ENCODE results near the gene ALDH1L1. TPM values are rescaled to one million over a fixed set of nuclear protein-coding genes. Genes with fewer than 3 reads are reported as not detected.
A peak's percentile ranks its signal among the peaks of the same experiment; 100 is the strongest.

Gene ALDH1L1
- total and polyA plus RNA-seq, 2 of the 13 experiments (the other 11 are each of a cell fraction or from before 2014, with no cell fraction given): 11.2 to 28.7 TPM

DNA sequence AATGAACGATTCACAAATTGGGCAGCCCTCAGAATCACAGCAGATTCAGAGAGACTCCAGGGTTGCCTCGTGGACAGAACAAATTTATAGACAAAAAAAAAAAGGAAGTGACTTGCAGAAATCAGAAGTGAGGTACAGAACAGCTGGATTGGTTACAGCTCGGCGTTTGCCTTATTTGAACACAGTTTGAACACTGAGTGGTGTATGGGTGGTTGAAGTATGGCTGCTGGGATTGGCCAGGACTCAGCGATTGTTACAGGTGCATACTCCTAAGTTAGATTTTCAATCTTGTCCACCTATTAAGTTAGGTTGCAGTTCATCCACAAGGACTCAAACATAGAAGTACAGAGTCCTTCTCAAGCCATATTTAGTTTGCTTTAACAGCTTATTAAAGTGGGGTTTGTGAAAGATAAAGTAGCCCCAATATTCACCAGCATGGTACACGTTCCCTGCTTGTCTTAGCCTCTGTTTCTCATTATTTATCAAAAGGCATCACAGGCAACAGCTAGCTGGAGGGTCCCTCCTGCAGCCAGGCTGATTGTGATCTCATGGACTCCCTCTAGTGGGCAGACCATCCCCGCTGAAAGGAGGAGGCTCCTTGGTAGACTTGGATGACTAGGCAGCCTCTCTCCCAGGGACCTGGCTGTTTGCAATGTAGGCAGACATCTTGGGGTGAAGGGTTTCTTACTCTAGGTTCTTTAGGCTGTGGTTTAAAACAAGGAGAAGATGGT is 17.6 kb upstream of the ALDH1L1 start (continued):
- TF ChIP-seq, protein P1, sequence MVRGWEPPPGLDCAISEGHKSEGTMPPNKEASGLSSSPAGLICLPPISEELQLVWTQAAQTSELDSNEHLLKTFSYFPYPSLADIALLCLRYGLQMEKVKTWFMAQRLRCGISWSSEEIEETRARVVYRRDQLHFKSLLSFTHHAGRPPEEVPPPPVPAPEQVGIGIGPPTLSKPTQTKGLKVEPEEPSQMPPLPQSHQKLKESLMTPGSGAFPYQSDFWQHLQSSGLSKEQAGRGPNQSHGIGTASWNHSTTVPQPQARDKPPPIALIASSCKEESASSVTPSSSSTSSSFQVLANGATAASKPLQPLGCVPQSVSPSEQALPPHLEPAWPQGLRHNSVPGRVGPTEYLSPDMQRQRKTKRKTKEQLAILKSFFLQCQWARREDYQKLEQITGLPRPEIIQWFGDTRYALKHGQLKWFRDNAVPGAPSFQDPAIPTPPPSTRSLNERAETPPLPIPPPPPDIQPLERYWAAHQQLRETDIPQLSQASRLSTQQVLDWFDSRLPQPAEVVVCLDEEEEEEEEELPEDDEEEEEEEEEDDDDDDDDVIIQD (CRISPR knock-in tag; IDR thresholded peaks at IDR 0.05; ENCODE audit: low read depth): peak; percentile 13; the same call in 1 of the 2 replicates
- no peak for TF ChIP-seq ZSCAN12 (CRISPR knock-in tag; IDR thresholded peaks at IDR 0.05)
- TF ChIP-seq RBM39 (IDR thresholded peaks at IDR 0.05; ENCODE audit: low read depth, low read length, poor library complexity, severe bottlenecking): no peak
- TF ChIP-seq, protein P2, sequence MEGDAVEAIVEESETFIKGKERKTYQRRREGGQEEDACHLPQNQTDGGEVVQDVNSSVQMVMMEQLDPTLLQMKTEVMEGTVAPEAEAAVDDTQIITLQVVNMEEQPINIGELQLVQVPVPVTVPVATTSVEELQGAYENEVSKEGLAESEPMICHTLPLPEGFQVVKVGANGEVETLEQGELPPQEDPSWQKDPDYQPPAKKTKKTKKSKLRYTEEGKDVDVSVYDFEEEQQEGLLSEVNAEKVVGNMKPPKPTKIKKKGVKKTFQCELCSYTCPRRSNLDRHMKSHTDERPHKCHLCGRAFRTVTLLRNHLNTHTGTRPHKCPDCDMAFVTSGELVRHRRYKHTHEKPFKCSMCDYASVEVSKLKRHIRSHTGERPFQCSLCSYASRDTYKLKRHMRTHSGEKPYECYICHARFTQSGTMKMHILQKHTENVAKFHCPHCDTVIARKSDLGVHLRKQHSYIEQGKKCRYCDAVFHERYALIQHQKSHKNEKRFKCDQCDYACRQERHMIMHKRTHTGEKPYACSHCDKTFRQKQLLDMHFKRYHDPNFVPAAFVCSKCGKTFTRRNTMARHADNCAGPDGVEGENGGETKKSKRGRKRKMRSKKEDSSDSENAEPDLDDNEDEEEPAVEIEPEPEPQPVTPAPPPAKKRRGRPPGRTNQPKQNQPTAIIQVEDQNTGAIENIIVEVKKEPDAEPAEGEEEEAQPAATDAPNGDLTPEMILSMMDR (CRISPR knock-in tag; IDR thresholded peaks at IDR 0.05): peak; percentile 91
- TF ChIP-seq RBAK (CRISPR knock-in tag; IDR thresholded peaks at IDR 0.05): no peak
- no peak for TF ChIP-seq ZNF713 (CRISPR knock-in tag; IDR thresholded peaks at IDR 0.05)
- no peak for TF ChIP-seq FOXM1 (CRISPR knock-in tag; IDR thresholded peaks at IDR 0.05)
- TF ChIP-seq SETDB1 (CRISPR knock-in tag; IDR thresholded peaks at IDR 0.05; ENCODE audit: borderline replicate concordance): no peak
- no peak for TF ChIP-seq ZNF160 (CRISPR knock-in tag; IDR thresholded peaks at IDR 0.05)
- TF ChIP-seq ZNF292 (CRISPR knock-in tag; IDR thresholded peaks at IDR 0.05; ENCODE audit: borderline replicate concordance, low read depth): no peak
- TF ChIP-seq CBX5 (CRISPR knock-in tag; IDR thresholded peaks at IDR 0.05; ENCODE audit: borderline replicate concordance): peak; percentile 50; the same call in 1 of the 2 replicates
- TF ChIP-seq ZNF432 (CRISPR knock-in tag; IDR thresholded peaks at IDR 0.05; ENCODE audit: borderline replicate concordance): no peak
- no peak for TF ChIP-seq ISX (CRISPR knock-in tag; conservative IDR thresholded peaks at IDR 0.05)
- TF ChIP-seq THAP11 (CRISPR knock-in tag; IDR thresholded peaks at IDR 0.05): peak; percentile 52; the same call in 1 of the 2 replicates
- TF ChIP-seq PCBP1 (IDR thresholded peaks at IDR 0.05; ENCODE audit: borderline replicate concordance, low read depth, low read length): no peak
- no peak for TF ChIP-seq ZNF256 (CRISPR knock-in tag; conservative IDR thresholded peaks at IDR 0.05)
- TF ChIP-seq, protein P3, sequence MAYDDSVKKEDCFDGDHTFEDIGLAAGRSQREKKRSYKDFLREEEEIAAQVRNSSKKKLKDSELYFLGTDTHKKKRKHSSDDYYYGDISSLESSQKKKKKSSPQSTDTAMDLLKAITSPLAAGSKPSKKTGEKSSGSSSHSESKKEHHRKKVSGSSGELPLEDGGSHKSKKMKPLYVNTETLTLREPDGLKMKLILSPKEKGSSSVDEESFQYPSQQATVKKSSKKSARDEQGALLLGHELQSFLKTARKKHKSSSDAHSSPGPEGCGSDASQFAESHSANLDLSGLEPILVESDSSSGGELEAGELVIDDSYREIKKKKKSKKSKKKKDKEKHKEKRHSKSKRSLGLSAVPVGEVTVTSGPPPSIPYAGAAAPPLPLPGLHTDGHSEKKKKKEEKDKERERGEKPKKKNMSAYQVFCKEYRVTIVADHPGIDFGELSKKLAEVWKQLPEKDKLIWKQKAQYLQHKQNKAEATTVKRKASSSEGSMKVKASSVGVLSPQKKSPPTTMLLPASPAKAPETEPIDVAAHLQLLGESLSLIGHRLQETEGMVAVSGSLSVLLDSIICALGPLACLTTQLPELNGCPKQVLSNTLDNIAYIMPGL (CRISPR knock-in tag; IDR thresholded peaks at IDR 0.05; ENCODE audit: borderline replicate concordance in 1 of 2, low read depth in 1 of 2): peak; percentile 46 to 72; a peak in 2 of 4 replicates
- TF ChIP-seq ZFP1 (CRISPR knock-in tag; IDR thresholded peaks at IDR 0.05): no peak
- no peak for TF ChIP-seq HOXA5 (CRISPR knock-in tag; IDR thresholded peaks at IDR 0.05)
- no peak for TF ChIP-seq ZNF816 (CRISPR knock-in tag; IDR thresholded peaks at IDR 0.05; ENCODE audit: borderline replicate concordance)
- TF ChIP-seq, protein P4, sequence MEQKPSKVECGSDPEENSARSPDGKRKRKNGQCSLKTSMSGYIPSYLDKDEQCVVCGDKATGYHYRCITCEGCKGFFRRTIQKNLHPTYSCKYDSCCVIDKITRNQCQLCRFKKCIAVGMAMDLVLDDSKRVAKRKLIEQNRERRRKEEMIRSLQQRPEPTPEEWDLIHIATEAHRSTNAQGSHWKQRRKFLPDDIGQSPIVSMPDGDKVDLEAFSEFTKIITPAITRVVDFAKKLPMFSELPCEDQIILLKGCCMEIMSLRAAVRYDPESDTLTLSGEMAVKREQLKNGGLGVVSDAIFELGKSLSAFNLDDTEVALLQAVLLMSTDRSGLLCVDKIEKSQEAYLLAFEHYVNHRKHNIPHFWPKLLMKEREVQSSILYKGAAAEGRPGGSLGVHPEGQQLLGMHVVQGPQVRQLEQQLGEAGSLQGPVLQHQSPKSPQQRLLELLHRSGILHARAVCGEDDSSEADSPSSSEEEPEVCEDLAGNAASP (CRISPR knock-in tag; IDR thresholded peaks at IDR 0.05; ENCODE audit: borderline replicate concordance): no peak
- TF ChIP-seq NRL (CRISPR knock-in tag; IDR thresholded peaks at IDR 0.05; ENCODE audit: borderline replicate concordance): no peak

Measured in HepG2 (cell line).